ENCODE measurements around the gene OSBPL7.

The OSBPL7 gene

DNA sequence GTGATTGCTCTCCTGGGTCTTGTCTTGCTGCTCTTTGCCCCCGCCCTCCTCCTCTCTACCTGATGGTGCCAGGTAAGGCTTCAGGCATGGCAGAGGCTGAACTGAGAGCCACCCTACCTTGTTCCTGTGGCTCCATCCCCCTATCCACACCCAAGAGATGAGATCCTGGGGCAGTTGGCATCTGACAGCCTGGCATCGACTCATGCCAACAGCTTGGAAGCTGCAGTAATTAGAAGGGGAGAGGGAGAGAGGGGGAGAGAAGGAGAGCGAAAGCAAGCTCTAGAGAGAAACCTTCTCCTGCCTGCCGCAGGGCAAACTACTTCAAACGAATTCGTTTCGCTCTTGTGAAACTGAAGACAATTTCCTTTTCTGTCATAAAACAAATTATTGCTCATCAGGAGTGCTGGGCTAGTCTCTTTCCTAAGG lies 43.2 kb upstream of the OSBPL7 start:
- peak overlapping the region; percentile 28; the same call in 1 of the 2 replicates for H2AFZ ChIP-seq (ENCODE audit: low read length)
- peaks cover 70% of the 10 kb centered on the region for H3K27me3 ChIP-seq (replicated peaks; ENCODE audit: insufficient read depth, low read length)
- no peaks in the 10 kb centered on the region for H3K79me2 ChIP-seq (ENCODE audit: low read length)
- H3K9me3 ChIP-seq (replicated peaks; ENCODE audit: insufficient read depth, low read length), result no peaks in the 10 kb centered on the region
- no peak for TF ChIP-seq EZH2phosphoT487 (IDR thresholded peaks at IDR 0.05; ENCODE audit: low read length)
- no peaks in the 10 kb centered on the region for H4K20me1 ChIP-seq (ENCODE audit: insufficient read depth, low read length)
- H3K9me2 ChIP-seq (replicated peaks; ENCODE audit: insufficient read depth, low read length), result no peaks in the 10 kb centered on the region
- peak; percentile 55 for DNase-seq
- H3K36me3 ChIP-seq (replicated peaks; ENCODE audit: insufficient read depth, low read length), result no peaks in the 10 kb centered on the region
- 0 out of 2 replicates have a peak overlapping the region, but pooled peaks have one; percentile 2 for H3K27ac ChIP-seq (ENCODE audit: low read length)
- H3K4me1 ChIP-seq (ENCODE audit: low read length), result peaks cover 12% of the 10 kb centered on the region
- H3K9ac ChIP-seq (ENCODE audit: low read length), result no peak overlapping the region
- H3F3A ChIP-seq (ENCODE audit: insufficient read depth, low read length), result peaks cover 5% of the 10 kb centered on the region; the same call in 1 of the 2 replicates
- peak overlapping the region; percentile 87 for H3K4me2 ChIP-seq (ENCODE audit: low read depth, low read length)
- peak overlapping the region; percentile 50; the same call in 1 of the 2 replicates for H3K4me3 ChIP-seq (ENCODE audit: low read length)

DNA sequence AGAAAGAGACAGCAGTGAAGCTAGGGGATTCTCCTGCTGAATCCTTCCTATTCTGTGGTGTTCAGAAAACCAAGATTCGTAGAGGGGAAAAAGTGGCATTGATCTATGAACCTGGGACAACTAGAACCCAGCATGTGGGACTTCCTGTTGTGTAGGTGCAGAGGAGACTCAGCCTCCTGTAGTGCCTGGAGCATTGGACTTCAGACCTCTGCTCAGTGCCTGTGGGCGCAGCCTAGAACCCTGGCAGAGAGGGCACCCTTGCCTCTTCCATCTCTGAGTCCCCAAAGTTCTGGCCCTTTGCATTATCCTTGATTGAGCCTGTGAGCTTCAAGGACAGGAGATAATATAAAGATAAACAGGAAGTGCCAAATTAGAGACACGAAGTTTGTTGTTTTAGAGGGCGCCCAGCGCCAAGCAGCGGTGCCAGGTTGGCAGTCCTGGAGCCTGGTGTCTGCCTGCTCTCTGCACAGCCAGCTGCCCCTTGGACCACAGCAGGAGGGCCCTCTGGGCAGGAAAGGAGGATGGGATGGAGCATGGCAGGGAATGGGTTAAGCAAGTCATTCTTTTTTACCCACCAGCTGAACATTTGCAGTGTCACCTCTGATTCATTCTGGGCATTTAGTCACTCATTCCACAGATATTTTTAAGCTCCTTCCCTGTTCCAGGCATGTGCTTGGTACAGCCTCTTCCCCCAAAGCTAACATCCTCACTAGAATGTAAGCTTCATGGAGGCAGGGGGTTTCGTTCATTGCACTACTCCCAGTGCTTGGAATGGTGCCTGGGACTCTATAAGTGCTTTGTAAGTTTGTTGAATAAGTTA lies 41.2 kb upstream of the OSBPL7 start:
- Histone ChIP-seq H3K9me3 (replicated peaks; ENCODE audit: insufficient read depth, low read length) (no peaks in the 10 kb centered on the region), H3K9ac (ENCODE audit: low read length) (no peak overlapping the region), H3K4me3 (ENCODE audit: low read length) (no peak overlapping the region), H3K27me3 (replicated peaks; ENCODE audit: insufficient read depth, low read length) (peaks cover 69% of the 10 kb centered on the region), H4K20me1 (ENCODE audit: insufficient read depth, low read length) (no peaks in the 10 kb centered on the region), H3K27ac (ENCODE audit: low read length) (no peak overlapping the region), H2AFZ (ENCODE audit: low read length) (no peak overlapping the region), H3K4me2 (ENCODE audit: low read depth, low read length) (no peak overlapping the region), H3K9me2 (replicated peaks; ENCODE audit: insufficient read depth, low read length) (no peaks in the 10 kb centered on the region), H3K4me1 (ENCODE audit: low read length) (peaks cover 12% of the 10 kb centered on the region), H3K79me2 (ENCODE audit: low read length) (no peaks in the 10 kb centered on the region), H3K36me3 (replicated peaks; ENCODE audit: insufficient read depth, low read length) (no peaks in the 10 kb centered on the region), H3F3A (ENCODE audit: insufficient read depth, low read length) (peaks cover 5% of the 10 kb centered on the region; the same call in 1 of the 2 replicates)
- TF ChIP-seq EZH2 (optimal IDR thresholded peaks at IDR 0.05; ENCODE audit: low read depth, low read length), result no peak
- TF ChIP-seq, protein P1, sequence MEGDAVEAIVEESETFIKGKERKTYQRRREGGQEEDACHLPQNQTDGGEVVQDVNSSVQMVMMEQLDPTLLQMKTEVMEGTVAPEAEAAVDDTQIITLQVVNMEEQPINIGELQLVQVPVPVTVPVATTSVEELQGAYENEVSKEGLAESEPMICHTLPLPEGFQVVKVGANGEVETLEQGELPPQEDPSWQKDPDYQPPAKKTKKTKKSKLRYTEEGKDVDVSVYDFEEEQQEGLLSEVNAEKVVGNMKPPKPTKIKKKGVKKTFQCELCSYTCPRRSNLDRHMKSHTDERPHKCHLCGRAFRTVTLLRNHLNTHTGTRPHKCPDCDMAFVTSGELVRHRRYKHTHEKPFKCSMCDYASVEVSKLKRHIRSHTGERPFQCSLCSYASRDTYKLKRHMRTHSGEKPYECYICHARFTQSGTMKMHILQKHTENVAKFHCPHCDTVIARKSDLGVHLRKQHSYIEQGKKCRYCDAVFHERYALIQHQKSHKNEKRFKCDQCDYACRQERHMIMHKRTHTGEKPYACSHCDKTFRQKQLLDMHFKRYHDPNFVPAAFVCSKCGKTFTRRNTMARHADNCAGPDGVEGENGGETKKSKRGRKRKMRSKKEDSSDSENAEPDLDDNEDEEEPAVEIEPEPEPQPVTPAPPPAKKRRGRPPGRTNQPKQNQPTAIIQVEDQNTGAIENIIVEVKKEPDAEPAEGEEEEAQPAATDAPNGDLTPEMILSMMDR (IDR thresholded peaks at IDR 0.05; ENCODE audit: low read length), result no peak
- no peak for TF ChIP-seq EZH2phosphoT487 (IDR thresholded peaks at IDR 0.05; ENCODE audit: low read length)
- no peak for DNase-seq

DNA sequence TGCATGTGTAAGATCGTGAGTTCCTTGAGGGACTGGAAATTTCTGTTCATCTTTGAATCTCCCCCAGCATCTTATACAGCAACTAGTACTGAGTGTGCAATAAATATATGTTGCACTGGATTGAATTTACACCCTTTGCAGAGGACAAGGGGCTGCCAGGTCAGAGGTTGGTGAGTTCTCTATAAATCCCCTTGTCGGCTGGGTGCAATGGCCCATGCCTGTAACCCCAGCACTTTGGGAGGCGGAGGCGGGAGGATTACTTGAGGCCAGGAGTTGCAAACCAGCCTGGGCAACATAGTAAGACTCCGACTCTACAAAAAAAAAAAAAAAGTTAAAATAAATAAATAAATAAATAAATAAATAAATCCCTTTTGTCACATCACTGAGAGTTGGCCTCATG lies 38.8 kb upstream of the OSBPL7 start:
- Histone ChIP-seq H3K36me3 (replicated peaks; ENCODE audit: insufficient read depth, low read length) (no peaks in the 10 kb centered on the region), H3K9me2 (replicated peaks; ENCODE audit: insufficient read depth, low read length) (no peaks in the 10 kb centered on the region), H3K79me2 (ENCODE audit: low read length) (no peaks in the 10 kb centered on the region), H3F3A (ENCODE audit: insufficient read depth, low read length) (peaks cover 5% of the 10 kb centered on the region; the same call in 1 of the 2 replicates), H3K9ac (ENCODE audit: low read length) (no peak overlapping the region), H3K9me3 (replicated peaks; ENCODE audit: insufficient read depth, low read length) (no peaks in the 10 kb centered on the region), H3K27me3 (replicated peaks; ENCODE audit: insufficient read depth, low read length) (peaks cover 69% of the 10 kb centered on the region), H2AFZ (ENCODE audit: low read length) (no peak overlapping the region), H3K4me3 (ENCODE audit: low read length) (no peak overlapping the region), H3K4me1 (ENCODE audit: low read length) (peaks cover 10% of the 10 kb centered on the region), H3K4me2 (ENCODE audit: low read depth, low read length) (no peak overlapping the region), H4K20me1 (ENCODE audit: insufficient read depth, low read length) (no peaks in the 10 kb centered on the region), H3K27ac (ENCODE audit: low read length) (no peak overlapping the region)
- no peak for DNase-seq
- TF ChIP-seq EZH2 (optimal IDR thresholded peaks at IDR 0.05; ENCODE audit: low read depth, low read length), result no peak
- TF ChIP-seq, protein P1 (IDR thresholded peaks at IDR 0.05; ENCODE audit: low read length), result no peak
- no peak for TF ChIP-seq EZH2phosphoT487 (IDR thresholded peaks at IDR 0.05; ENCODE audit: low read length)

Data from MM.1S (cell line).